ENCODE results near the gene DIAPH2. TPM values are rescaled to one million over a fixed set of nuclear protein-coding genes. Genes with fewer than 3 reads are reported as not detected.

Gene DIAPH2
- 10 to 100 TPM in 3 of 5 donors, 1 to 10 TPM in 2; 8.4 to 15.3 (median 10.8) TPM for total RNA-seq
- total RNA-seq (2013), result 17.3 TPM
- 9.1 to 44.0 (median 22.5) reads per million in 29 experiments for total RNA-seq

- peak within 1 kb of the TSS; percentile 92 to 98 (median 95) for H3K4me3 Mint-ChIP-seq
- DNase-seq (peak; percentile 38 to 79 (median 64)), ATAC-seq (replicated peaks in 1 of 4) (peak; percentile 78 to 86 (median 80))
- under 1% methylated on average over 26 of the region's 57 CpGs for WGBS (ENCODE audit: insufficient coverage)
- CTCF ChIA-PET, result interaction anchor here in 1 of 2 donors (0.9 kb wide), 1 partner anchor 64 kb away, joined by 3 read pairs; no protein-coding TSS in a partner anchor
- H3K4me1 Mint-ChIP-seq, result peaks cover 38 to 40% (median 39%) of the 10 kb centered on the region in 3 donors
- Histone ChIP-seq H3K9me3 (no peaks in the 10 kb centered on the region), H3K4me1 (ENCODE audit: control insufficient read depth in 1 of 2, extremely low read depth in 1 of 2, insufficient read depth in 2 of 2, low read length in 2 of 2) (peaks cover 9 to 16% of the 10 kb centered on the region in 2 experiments), H3K4me3 (ENCODE audit: control insufficient read depth in 1 of 2, extremely low read depth in 1 of 2, low read length in 1 of 2) (peak within 1 kb of the TSS; percentile 75 to 83), H3K36me3 (ENCODE audit: control insufficient read depth in 2 of 2, extremely low read depth in 1 of 2, insufficient read depth in 1 of 2, low read length in 1 of 2) (no peaks in the 10 kb centered on the region), H3K27ac (ENCODE audit: low read length) (peak within 1 kb of the TSS; percentile 60), H3K27me3 (replicated peaks in 1 of 2; ENCODE audit: control insufficient read depth in 2 of 2, extremely low read depth in 1 of 2, insufficient read depth in 2 of 2, low read length in 1 of 2) (no peaks in the 10 kb centered on the region)
- H3K9me3 Mint-ChIP-seq, result no peaks in the 10 kb centered on the region
- H3K27ac Mint-ChIP-seq, result peak within 1 kb of the TSS; percentile 85 to 90
- POLR2A ChIA-PET, result interaction anchor here in 1 of 2 donors (0.6 kb wide), 1 partner anchor 12 kb away, joined by 3 read pairs; no protein-coding TSS in a partner anchor
- H3K36me3 Mint-ChIP-seq, result no peaks in the 10 kb centered on the region
- peaks cover 0 to 7% of the 10 kb centered on the region in 2 donors for H3K27me3 Mint-ChIP-seq
These were observed at the start of gene DIAPH2 for GRCh38 chrX:96684339-96685209. Gene DIAPH2, plus strand, starts transcription at chrX:96684842.

DNA sequence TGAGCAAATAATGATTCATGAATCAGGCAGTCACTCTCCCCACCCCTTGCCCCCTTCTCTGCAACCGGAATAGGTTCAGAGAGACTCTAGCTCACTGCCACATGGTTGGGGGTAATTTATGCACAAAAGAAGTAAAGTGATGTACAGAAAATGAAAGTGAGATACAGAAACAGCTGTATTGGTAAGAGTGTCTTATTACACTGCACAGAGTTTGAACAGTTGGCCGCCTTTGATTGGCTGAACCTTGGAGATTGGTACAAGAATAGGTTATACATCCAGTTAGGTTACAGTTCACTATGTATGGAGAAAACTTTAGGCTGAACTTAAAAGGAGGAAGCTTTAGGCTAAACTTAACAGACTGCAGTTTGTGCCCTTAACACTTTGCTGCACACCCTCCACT is 34.6 kb upstream of the DIAPH2 start:
- POLR2A ChIA-PET, result no interaction called here
- Histone ChIP-seq H3K36me3 (ENCODE audit: control insufficient read depth in 2 of 2, extremely low read depth in 1 of 2, insufficient read depth in 1 of 2, low read length in 1 of 2) (no peaks in the 10 kb centered on the region), H3K9me3 (no peaks in the 10 kb centered on the region), H3K4me3 (ENCODE audit: control insufficient read depth in 1 of 2, extremely low read depth in 1 of 2, low read length in 1 of 2) (no peak overlapping the region), H3K4me1 (ENCODE audit: control insufficient read depth in 1 of 2, extremely low read depth in 1 of 2, insufficient read depth in 2 of 2, low read length in 2 of 2) (no peaks in the 10 kb centered on the region), H3K27me3 (replicated peaks in 1 of 2; ENCODE audit: control insufficient read depth in 2 of 2, extremely low read depth in 1 of 2, insufficient read depth in 2 of 2, low read length in 1 of 2) (no peaks in the 10 kb centered on the region), H3K27ac (ENCODE audit: low read length) (no peak overlapping the region)
- no peak for ATAC-seq (replicated peaks in 1 of 4)
- H3K36me3 Mint-ChIP-seq, result no peaks in the 10 kb centered on the region
- H3K4me3 Mint-ChIP-seq, result no peak overlapping the region
- WGBS (ENCODE audit: insufficient coverage), result no CpG with 5 or more reads among the region's 2 CpGs
- H3K9me3 Mint-ChIP-seq, result no peaks in the 10 kb centered on the region
- CTCF ChIA-PET, result no interaction called here
- no peak overlapping the region for H3K27ac Mint-ChIP-seq
- H3K27me3 Mint-ChIP-seq, result peaks cover 3 to 21% of the 10 kb centered on the region in 2 donors
- no peak for DNase-seq
- H3K4me1 Mint-ChIP-seq, result no peaks in the 10 kb centered on the region

- no peak overlapping the region for H3K27ac Mint-ChIP-seq
- ChIA-PET CTCF (interaction anchor here in 1 of 2 donors (0.6 kb wide), 1 partner anchor 271 kb away, joined by 3 read pairs; no protein-coding TSS in a partner anchor), POLR2A (no interaction called here)
- Histone ChIP-seq H3K27ac (ENCODE audit: low read length) (no peak overlapping the region), H3K27me3 (replicated peaks in 1 of 2; ENCODE audit: control insufficient read depth in 2 of 2, extremely low read depth in 1 of 2, insufficient read depth in 2 of 2, low read length in 1 of 2) (peaks cover 0 to 7% of the 10 kb centered on the region in 2 experiments), H3K9me3 (no peaks in the 10 kb centered on the region), H3K36me3 (ENCODE audit: control insufficient read depth in 2 of 2, extremely low read depth in 1 of 2, insufficient read depth in 1 of 2, low read length in 1 of 2) (no peaks in the 10 kb centered on the region), H3K4me1 (ENCODE audit: control insufficient read depth in 1 of 2, extremely low read depth in 1 of 2, insufficient read depth in 2 of 2, low read length in 2 of 2) (no peaks in the 10 kb centered on the region), H3K4me3 (ENCODE audit: control insufficient read depth in 1 of 2, extremely low read depth in 1 of 2, low read length in 1 of 2) (no peak overlapping the region)
- H3K9me3 Mint-ChIP-seq, result no peaks in the 10 kb centered on the region
- DNase-seq (no peak), ATAC-seq (replicated peaks in 1 of 4) (no peak)
- WGBS (ENCODE audit: insufficient coverage), result 92% methylated on average over 12 of the region's 20 CpGs
- H3K27me3 Mint-ChIP-seq, result peaks cover 5 to 33% of the 10 kb centered on the region in 2 donors
- no peaks in the 10 kb centered on the region for H3K36me3 Mint-ChIP-seq
- no peaks in the 10 kb centered on the region for H3K4me1 Mint-ChIP-seq
- no peak overlapping the region for H3K4me3 Mint-ChIP-seq
These were observed 28.6 kb upstream of the DIAPH2 start for GRCh38 chrX:96655947-96656623.

- WGBS (ENCODE audit: insufficient coverage), result no CpG with 5 or more reads among the region's 4 CpGs
- ATAC-seq (replicated peaks in 1 of 4) (peak; percentile 50 to 66 (median 58)), DNase-seq (peak in 4 of 35 experiments; percentile 0 to 37 (median 6))
These were observed 2.1 kb upstream of the DIAPH2 start for GRCh38 chrX:96682516-96682915.

DNA sequence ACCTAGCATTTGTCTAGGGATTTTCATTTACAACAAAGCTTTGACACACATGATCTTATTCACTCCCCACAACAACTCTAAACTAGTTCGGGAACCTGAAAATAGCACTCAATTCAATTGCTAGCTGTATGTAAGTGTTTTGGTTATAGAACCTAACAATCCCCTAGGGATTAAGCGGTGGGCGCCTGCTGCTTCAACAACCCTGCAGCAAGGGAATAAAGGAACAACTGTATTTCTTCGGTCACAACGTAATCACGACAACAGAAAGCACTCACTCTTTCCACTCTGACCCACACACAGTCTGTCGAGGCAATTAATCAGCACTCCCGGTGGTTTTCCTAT is 674 bp upstream of the DIAPH2 start:
- Mint-ChIP-seq H3K4me1 (peaks cover 38 to 39% (median 38%) of the 10 kb centered on the region in 3 donors), H3K4me3 (peak overlapping the region; percentile 92 to 98 (median 95)), H3K9me3 (no peaks in the 10 kb centered on the region), H3K36me3 (no peaks in the 10 kb centered on the region), H3K27me3 (peaks cover 0 to 13% of the 10 kb centered on the region in 2 donors), H3K27ac (peak overlapping the region; percentile 50 to 90)
- Histone ChIP-seq H3K4me3 (ENCODE audit: control insufficient read depth in 1 of 2, extremely low read depth in 1 of 2, low read length in 1 of 2) (peak overlapping the region; percentile 75 to 83), H3K27me3 (replicated peaks in 1 of 2; ENCODE audit: control insufficient read depth in 2 of 2, extremely low read depth in 1 of 2, insufficient read depth in 2 of 2, low read length in 1 of 2) (no peaks in the 10 kb centered on the region), H3K9me3 (no peaks in the 10 kb centered on the region), H3K36me3 (ENCODE audit: control insufficient read depth in 2 of 2, extremely low read depth in 1 of 2, insufficient read depth in 1 of 2, low read length in 1 of 2) (no peaks in the 10 kb centered on the region), H3K27ac (ENCODE audit: low read length) (peak overlapping the region; percentile 60), H3K4me1 (ENCODE audit: control insufficient read depth in 1 of 2, extremely low read depth in 1 of 2, insufficient read depth in 2 of 2, low read length in 2 of 2) (peaks cover 9 to 16% of the 10 kb centered on the region in 2 experiments)
- no peak for ATAC-seq (replicated peaks in 1 of 4)
- ChIA-PET CTCF (interaction anchor here in 1 of 2 donors (0.9 kb wide), 1 partner anchor 64 kb away, joined by 3 read pairs; no protein-coding TSS in a partner anchor), POLR2A (no interaction called here)
- DNase-seq, result peak in 1 of 35 experiments; percentile 2
- no CpG with 5 or more reads among the region's 8 CpGs for WGBS (ENCODE audit: insufficient coverage)

More at GRCh38 chrX:96682516-96682915, 2.1 kb upstream of the DIAPH2 start:
- Mint-ChIP-seq H3K4me1 (peaks cover 31 to 34% (median 34%) of the 10 kb centered on the region in 3 donors), H3K9me3 (no peaks in the 10 kb centered on the region), H3K27ac (peak overlapping the region in 1 of 2 donors; percentile 58), H3K4me3 (peak overlapping the region in 2 of 3 donors; percentile 3 to 29), H3K36me3 (no peaks in the 10 kb centered on the region), H3K27me3 (peaks cover 0 to 20% of the 10 kb centered on the region in 2 donors)
- ChIA-PET POLR2A (no interaction called here), CTCF (no interaction called here)
- Histone ChIP-seq H3K9me3 (no peaks in the 10 kb centered on the region), H3K4me3 (ENCODE audit: control insufficient read depth in 1 of 2, extremely low read depth in 1 of 2, low read length in 1 of 2) (no peak overlapping the region), H3K4me1 (ENCODE audit: control insufficient read depth in 1 of 2, extremely low read depth in 1 of 2, insufficient read depth in 2 of 2, low read length in 2 of 2) (peaks cover 9 to 16% of the 10 kb centered on the region in 2 experiments), H3K36me3 (ENCODE audit: control insufficient read depth in 2 of 2, extremely low read depth in 1 of 2, insufficient read depth in 1 of 2, low read length in 1 of 2) (no peaks in the 10 kb centered on the region), H3K27ac (ENCODE audit: low read length) (no peak overlapping the region), H3K27me3 (replicated peaks in 1 of 2; ENCODE audit: control insufficient read depth in 2 of 2, extremely low read depth in 1 of 2, insufficient read depth in 2 of 2, low read length in 1 of 2) (no peaks in the 10 kb centered on the region)
